ENCODE results near the gene OPRL1.

GRCh38 chr20:64090165-64090564, 10.3 kb downstream of the OPRL1 start:
- TF ChIP-seq INSM2 (tag by site-specific recombination; IDR thresholded peaks at IDR 0.05) (no peak), CTCF (tag by site-specific recombination; IDR thresholded peaks at IDR 0.05) (no peak), ZNF670 (tag by site-specific recombination; IDR thresholded peaks at IDR 0.05; ENCODE audit: low read depth) (no peak), REST (tag by site-specific recombination; IDR thresholded peaks at IDR 0.05) (no peak), ZNF23 (tag by site-specific recombination; IDR thresholded peaks at IDR 0.05; ENCODE audit: borderline replicate concordance) (no peak), PBX3 (CRISPR knock-in tag; IDR thresholded peaks at IDR 0.05) (no peak), ZBTB21 (tag by site-specific recombination; IDR thresholded peaks at IDR 0.05) (no peak), ZNF580 (tag by site-specific recombination; IDR thresholded peaks at IDR 0.05) (no peak), ZNF19 (tag by site-specific recombination; IDR thresholded peaks at IDR 0.05; ENCODE audit: low read depth) (no peak), ZBTB11 (tag by site-specific recombination; conservative IDR thresholded peaks at IDR 0.05; ENCODE audit: low read depth) (no peak)

Data from HEK293 (cell line).